ENCODE measurements around the gene DELE1.

The DELE1 gene

DNA sequence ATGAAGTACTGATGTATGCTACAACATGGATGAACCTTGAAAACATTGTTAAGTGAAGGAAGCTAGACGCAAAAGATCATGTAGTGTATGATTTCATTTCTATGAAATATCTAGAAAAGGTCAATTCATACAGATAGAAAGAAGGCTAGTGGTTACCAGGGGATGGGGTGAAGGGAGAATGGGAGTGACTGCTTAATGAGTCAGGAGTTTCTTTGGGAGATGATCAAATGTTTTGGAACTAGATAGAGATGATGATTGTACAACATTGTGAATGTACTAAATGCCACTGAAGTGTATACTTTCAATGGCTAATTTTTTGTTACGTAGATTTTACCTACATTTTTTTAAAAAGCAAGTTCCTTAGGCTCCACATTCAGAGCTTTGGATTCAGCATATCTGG is 14.9 kb upstream of the DELE1 start:
- no peak overlapping the region for H3K4me3 ChIP-seq (ENCODE audit: low read depth, low read length)
- TF ChIP-seq, protein P1, sequence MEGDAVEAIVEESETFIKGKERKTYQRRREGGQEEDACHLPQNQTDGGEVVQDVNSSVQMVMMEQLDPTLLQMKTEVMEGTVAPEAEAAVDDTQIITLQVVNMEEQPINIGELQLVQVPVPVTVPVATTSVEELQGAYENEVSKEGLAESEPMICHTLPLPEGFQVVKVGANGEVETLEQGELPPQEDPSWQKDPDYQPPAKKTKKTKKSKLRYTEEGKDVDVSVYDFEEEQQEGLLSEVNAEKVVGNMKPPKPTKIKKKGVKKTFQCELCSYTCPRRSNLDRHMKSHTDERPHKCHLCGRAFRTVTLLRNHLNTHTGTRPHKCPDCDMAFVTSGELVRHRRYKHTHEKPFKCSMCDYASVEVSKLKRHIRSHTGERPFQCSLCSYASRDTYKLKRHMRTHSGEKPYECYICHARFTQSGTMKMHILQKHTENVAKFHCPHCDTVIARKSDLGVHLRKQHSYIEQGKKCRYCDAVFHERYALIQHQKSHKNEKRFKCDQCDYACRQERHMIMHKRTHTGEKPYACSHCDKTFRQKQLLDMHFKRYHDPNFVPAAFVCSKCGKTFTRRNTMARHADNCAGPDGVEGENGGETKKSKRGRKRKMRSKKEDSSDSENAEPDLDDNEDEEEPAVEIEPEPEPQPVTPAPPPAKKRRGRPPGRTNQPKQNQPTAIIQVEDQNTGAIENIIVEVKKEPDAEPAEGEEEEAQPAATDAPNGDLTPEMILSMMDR (IDR thresholded peaks at IDR 0.05; ENCODE audit: low read depth, low read length, missing control alignments) = no peak
- DNase-seq (ENCODE audit: low read depth) = no peak

DNA sequence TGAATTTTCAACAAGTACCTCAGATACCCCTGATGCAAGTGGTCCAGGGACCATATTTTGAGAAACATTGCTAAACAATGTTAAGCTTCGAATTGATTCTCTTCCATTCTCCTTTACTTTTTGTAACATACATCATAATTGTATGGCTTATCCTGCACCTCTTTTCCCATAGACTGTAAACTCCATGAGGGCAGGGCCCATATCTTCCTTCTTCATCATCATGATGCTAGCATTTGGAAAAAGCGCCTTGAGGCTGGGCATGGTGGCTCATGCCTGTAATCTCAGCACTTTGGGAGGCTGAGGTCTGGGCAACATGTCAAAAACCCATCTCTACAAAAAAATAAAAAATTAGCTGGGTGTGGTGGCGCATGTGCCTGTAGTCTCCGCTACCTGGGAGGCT is 14.5 kb upstream of the DELE1 start:
- no peak overlapping the region for H3K4me3 ChIP-seq (ENCODE audit: low read depth, low read length)
- TF ChIP-seq, protein P1 (IDR thresholded peaks at IDR 0.05; ENCODE audit: low read depth, low read length, missing control alignments) = no peak
- DNase-seq (ENCODE audit: low read depth) = no peak

DNA sequence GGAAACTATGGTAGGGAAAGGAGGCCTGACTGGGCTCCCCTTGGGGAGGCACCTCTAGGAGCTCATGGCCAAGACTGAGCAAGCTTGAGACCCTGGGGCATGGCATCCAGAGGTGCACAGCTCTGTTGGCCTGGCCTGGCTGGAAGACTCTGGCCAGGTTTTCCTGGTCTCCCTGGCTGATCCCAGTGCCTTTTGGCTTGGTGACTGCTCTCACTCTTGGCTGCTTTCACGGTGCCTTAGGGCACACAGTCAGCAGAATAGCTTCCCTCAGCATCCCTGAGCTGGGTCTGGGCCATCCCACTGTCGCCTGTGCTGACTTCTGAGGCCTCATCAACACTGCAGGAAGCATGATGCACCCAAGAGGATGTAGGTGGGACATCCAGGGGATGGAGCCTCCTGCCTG is 13.4 kb upstream of the DELE1 start:
- no peak for DNase-seq (ENCODE audit: low read depth)
- TF ChIP-seq, protein P1 (IDR thresholded peaks at IDR 0.05; ENCODE audit: low read depth, low read length, missing control alignments) = no peak

DNA sequence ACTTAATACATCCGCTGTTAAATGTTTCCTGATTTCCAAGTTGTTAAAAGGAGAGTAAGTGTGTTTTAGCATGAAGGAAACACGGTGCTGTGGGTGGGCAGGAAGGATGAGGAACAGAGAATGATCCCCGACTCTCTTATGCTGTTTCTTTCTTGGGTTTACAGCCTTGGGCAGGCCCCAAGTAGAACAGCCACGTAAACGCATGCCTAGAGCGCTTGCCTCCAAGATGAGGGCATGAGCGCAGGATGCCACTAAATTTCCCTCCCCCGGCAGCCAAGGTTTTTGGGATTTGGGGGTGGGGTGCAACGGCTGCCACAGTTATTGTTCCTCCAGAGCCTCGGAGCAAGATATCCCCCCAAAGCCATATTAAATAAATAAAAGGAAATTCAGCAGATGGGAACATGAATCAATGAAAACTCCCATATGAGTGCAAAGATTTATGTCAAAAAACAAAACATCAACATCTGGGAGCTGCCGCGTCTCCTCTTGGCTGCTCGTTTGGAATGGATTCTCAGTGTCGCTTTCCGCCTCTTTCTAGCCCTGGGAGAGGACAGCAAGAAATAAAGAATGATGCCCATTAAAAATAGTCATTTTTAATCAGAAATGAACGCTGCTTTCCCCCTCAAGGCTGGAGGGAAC is 10.0 kb upstream of the DELE1 start:
- TF ChIP-seq, protein P1 (IDR thresholded peaks at IDR 0.05; ENCODE audit: low read depth, low read length, missing control alignments) = no peak
- H3K4me3 ChIP-seq (ENCODE audit: low read depth, low read length) = peak overlapping the region; percentile 35
- DNase-seq (ENCODE audit: low read depth) = no peak

More for the DNA sequence above, 13.4 kb upstream of the DELE1 start:
- no peak overlapping the region for H3K4me3 ChIP-seq (ENCODE audit: low read depth, low read length)

DNA sequence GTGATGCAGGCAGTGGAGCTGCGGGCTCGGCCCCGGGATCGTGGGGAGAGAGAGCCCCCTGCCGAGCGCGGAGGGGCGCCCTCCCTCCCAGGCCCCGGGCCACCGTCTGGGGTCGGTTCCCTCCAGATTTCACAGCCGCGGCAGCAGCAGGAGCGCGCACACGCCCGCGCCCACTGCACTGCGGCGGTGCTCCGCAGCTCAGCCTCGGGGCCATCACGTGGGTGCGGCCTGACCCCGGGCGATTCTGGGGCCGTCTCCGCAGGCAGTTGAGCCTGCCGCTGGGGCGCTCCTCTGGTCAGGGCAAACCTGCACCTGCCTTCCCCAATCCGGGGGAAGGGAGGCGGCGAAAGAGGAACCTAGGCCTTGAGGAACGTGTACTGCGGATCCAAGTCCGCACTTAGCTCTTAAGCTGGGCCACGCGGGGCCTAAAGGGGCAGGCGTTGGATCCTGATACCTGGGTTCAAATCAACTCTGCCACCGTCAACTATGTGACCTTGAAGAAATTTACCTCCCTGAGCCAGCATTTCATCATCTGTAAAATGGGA is 9.4 kb upstream of the DELE1 start:
- TF ChIP-seq, protein P1 (IDR thresholded peaks at IDR 0.05; ENCODE audit: low read depth, low read length, missing control alignments) = peak; percentile 21
- DNase-seq (ENCODE audit: low read depth) = no peak

DNA sequence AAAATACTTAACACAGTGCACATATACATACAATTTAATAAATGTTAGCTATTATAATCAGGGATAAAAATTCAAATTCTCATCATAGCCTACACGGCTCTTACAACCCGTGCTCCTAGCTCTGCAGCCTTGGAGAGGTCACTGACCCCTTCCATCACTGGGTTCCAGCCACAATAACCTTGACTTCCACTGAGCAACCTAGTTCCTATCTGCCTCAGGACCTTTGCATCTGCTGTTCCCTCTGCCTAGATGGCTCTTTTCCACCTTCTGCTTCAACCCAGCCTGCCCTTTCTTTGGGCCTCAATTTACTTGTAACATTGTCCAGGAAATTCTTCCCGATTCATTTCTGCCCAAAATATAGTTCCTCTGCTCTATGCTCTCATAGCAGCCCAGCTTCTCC is 8.9 kb upstream of the DELE1 start:
- TF ChIP-seq, protein P1 (IDR thresholded peaks at IDR 0.05; ENCODE audit: low read depth, low read length, missing control alignments) = no peak
- no peak for DNase-seq (ENCODE audit: low read depth)
- no peak overlapping the region for H3K4me3 ChIP-seq (ENCODE audit: low read depth, low read length)

More for the DNA sequence above, 9.4 kb upstream of the DELE1 start:
- peak overlapping the region; percentile 35 for H3K4me3 ChIP-seq (ENCODE audit: low read depth, low read length)

DNA sequence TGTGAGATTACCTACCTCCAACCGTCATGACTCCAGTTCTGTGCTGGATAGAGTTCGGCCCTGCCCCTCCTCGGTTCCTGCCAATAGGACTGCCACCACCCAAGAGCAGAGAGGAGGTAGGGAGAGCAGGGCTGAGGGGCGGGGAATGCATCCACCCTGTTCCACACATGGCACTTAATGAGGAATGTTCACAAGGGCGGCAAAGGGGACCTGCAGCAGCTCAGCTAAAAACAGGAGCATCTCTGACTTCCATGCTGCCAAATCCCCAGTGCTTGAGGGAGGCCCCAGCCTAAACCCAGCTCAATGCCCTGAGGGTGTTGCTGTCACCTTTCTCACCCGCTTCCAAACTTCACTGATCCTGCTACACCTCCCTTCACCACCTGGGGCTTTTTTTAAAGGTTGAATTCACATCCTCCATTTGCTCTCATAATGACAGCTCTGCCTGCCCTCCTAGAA is 7.8 kb upstream of the DELE1 start:
- DNase-seq (ENCODE audit: low read depth) = no peak
- H3K4me3 ChIP-seq (ENCODE audit: low read depth, low read length) = no peak overlapping the region
- TF ChIP-seq, protein P1 (IDR thresholded peaks at IDR 0.05; ENCODE audit: low read depth, low read length, missing control alignments) = no peak

Data from GM12864 (cell line).